Stimulated activated CD8-positive, alpha-beta memory T cell treated with anti-CD3 and anti-CD28 coated beads, Interleukin-15, amount 100 ng/mL, for 48 hours (primary cell): ENCODE data around the gene CXorf58.

Source experiments
- DNase-seq, 2 donors: peaks; one replicate each; pipeline ENCODE4 v3.0.0-alpha.2; 2020; ENCODE audit warnings: low read depth in 2 of 2

CXorf58 gene

GRCh38 chrX:23900220-23900797 is 7.5 kb upstream of the CXorf58 start:
- DNase-seq: no peak

DNA sequence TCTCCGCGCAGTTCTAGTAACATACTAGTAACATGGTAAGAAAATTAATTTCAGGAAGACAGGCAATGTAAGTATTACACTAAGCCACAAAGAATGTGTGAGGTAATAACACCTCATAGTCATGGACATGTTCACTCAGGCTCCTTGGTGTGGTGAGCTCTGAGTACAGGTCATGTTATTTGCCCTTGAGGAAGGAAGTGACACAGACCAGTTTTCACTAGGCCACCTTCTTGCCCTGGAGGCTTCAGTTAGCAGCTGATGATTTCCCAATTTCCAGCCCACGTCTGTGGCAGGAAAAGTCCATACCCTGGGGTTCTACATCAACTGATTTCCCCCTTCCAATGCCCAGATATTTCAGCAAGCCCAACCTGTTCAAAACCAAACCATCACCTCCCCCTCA is 6.7 kb upstream of the CXorf58 start:
- no peak for DNase-seq

- no peak for DNase-seq
Observed at GRCh38 chrX:23901805-23902204, 6.0 kb upstream of the CXorf58 start.

DNA sequence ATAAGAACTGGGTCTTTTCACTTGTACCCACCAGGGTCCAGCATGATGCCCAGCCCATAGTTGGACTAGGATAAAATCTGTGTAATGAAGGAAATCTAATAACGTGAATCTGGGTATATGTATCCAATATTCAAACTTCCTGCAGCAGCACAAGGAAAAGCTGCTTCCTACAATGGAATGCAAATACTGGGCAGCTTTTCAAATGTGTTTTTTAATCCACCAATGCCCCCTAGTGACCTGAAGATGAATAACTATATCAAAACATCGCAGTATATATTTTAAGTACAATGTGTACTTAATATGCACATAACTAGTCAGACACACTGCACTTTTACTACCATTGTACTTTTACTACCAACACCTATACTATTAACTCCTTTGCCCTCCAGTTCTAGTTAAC is 5.4 kb upstream of the CXorf58 start:
- no peak for DNase-seq

- DNase-seq: no peak
Observed at GRCh38 chrX:23904096-23904495, 3.7 kb upstream of the CXorf58 start.

DNA sequence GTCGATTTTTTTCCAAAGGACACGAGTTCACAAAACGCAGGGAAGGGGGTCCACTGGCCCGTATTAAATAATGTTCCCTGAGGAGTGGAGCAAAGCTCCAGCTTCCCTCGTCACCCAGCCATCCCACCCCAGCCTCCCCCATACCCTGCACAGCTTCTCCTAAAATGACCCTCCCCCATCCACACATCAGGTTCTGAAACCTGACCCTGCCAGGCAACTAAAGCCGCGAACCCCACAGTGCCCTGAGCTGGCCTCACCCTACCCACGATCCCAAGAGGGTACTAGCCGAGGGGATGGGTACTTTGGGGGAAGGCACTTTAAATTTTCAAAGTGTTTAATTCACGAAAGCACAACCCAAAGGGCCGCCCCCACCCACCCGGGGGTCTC is 702 bp upstream of the CXorf58 start:
- no peak for DNase-seq

DNA sequence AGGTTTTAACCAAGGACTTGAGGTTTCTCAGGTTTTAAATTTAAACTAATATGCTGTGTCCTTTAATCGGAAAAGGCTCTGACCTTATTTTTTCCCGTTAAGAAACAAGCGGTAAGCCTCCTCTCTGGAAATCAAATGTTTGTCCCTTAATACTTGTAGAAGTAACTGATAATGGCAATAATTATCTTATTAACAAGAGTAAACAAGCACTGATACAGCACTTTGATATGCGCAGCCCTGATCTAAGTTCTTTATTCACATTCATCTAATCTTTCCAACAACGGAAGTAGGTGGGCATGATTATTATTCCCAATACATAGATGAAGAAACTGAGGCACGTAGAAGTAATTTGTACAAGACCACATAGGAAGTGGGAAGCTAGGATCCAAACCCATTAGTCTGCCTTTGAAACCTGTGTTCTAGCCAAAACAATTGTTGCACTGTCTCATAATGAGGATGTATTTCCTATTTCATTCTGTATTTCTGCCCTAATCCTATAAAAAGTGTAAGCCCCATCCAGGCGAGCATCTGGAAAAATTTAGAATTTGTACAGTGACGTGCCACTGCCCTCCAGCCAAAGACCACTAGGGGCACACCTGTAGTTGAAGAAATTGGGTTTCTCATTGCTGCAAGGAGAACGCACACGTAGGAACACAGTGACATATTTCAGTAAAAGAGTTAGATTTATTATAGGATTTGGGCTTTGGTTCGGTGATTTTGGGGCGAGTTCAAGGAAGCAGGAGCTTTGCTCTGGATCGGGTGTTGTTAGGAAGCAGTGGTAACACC is 606 bp downstream of the CXorf58 start:
- no peak for DNase-seq

DNA sequence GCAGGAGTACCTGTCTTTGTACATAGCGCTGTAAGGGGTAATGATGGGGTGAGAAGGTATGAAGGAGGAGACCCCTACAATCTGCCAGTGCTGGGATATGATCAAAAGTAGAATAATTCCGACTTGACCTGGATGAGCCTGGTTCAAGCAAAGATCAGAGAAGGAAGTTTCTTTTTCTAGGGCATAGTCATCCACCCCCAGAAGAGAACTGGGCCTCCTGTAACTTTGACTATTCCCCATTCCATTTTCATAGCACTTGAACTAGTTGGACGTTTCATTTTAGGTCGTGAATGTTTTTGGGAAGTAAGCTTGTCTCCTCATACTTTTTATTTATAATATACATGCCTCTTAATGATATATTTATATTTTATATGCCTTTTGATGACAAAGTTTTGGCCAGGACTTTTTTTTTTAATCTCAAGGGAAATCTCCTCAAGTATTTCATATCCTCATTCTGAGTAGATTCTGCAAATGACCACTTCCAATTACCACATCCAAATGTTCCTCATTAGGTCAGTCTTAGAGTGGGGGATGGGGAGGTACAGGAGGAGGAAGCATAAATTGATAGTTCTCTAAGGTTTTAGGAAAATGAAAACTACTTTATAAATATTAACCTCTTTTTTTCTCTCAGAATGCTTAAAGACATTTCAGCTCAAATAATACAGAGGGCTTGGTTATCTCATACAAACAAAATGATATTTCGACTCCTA is 3.5 kb downstream of the CXorf58 start:
- DNase-seq: no peak

DNA sequence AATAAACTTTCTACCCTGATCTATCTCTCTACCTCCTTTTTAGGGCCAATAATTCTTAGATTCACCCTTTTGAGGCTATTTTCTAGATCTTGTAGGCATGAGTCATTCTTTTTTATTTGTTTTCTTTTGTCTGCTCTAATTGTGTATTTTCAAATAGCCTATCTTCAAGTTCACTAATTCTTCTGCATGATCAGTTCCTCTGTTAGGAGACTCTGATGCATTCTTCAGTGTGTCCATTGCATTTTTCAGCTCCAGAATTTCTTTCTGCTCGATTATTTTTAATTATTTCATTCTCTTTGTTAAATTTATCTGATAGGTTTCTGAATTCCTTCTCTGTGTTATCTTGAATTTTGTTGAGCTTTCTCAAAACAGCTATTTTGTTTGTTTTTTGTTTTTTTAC is 11.3 kb downstream of the CXorf58 start:
- DNase-seq: no peak

DNA sequence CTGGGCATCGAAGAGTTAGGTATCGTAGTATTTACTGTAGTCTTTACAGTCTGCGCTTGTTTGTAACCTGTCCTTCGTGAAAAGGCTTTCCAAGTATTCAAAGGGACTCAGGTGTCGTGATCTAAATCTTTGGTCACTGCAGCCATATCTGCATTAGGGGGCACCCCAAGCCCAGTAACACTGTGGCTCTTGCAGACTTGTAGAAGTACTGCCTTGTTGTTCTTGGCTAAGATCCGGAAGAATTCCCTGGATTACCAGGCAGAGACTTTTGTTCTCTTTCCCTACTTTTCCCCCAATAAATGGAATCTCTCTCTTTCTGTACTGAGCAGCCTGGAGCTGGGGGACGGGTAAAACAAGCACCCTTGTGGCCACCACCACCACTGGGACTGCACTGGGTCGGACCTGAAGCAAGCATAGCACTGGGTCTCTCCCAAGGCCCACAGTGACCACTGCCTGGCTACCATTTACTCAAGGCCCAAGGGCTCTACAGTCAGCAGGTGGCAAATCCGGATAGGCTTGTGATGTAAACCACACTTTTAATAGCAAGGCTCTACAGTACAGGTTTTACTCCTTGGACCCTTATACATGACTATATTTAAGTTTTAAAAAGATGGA is 12.0 kb downstream of the CXorf58 start:
- DNase-seq: no peak

GRCh38 chrX:23926015-23926414 is 18.2 kb downstream of the CXorf58 start:
- DNase-seq: no peak

DNA sequence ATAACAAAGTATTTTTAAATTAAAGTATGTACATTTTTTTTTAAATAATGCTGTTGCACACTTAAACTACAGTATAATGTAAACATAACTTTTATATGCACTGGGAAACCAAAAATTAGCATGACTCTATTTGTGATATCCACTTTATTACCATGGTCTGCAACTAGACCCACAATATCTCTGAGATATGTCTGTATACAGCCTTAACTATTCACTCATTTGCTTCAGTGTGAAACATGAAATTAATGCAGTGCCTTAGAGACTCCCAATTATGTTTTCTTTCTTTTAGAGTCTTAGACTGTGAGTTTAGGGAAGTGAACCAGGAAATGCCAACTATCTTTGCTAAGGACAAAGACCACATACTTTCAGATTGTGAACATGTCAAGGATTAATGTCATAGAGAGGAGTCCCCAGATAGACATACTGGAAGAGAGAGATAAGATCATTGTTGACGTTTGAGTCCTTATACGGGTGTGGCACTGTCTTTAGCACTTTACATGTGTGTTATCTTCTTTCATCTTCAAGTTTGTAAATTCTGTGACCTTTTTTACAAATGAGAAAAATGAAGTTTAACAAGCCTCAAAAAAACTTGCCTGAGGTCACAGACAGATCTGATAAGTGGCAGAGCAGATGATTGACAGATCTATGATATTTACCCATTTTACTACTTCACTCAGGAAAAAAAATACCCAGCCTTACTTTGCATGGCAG is 23.2 kb downstream of the CXorf58 start:
- no peak for DNase-seq

DNA sequence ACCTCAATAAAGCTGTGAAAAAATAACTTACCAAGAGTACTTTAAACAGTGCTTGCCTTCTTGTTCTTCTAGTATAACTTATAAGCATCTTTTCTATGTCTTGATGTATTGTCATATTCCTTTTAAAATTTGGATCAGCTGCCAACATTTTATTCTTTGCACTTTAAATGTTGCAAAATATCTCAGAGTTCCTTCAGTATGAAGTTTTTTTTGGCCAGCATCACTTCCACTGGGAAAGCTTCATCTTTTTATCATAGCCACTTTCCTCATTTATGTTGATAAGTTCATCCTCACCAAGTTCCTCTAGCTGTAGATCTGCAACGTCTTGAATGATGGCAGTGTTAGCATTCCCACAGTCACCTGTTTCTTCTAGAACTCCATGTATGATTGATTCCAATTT is 24.2 kb downstream of the CXorf58 start:
- DNase-seq: no peak

GRCh38 chrX:23935106-23935505 is 27.3 kb downstream of the CXorf58 start:
- DNase-seq: no peak

DNA sequence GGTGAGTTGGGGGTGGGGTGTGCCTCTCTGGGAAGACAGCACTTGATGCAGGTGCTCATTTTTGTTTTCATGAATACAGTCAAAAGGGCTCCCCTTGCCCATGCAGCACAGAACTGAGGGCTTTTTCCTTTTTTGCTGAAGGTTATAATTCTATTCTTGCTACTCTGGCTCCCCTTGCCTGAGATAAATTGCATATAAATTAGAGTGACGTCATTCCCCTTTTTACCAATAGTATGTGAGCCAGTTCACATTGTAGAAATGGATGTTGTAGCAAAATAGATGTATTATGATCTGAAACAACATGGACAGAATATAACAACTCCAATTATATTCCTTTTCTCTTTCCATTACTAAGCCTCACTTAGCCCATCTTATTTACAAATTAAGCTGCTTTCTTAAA is 28.4 kb downstream of the CXorf58 start:
- DNase-seq: no peak

DNA sequence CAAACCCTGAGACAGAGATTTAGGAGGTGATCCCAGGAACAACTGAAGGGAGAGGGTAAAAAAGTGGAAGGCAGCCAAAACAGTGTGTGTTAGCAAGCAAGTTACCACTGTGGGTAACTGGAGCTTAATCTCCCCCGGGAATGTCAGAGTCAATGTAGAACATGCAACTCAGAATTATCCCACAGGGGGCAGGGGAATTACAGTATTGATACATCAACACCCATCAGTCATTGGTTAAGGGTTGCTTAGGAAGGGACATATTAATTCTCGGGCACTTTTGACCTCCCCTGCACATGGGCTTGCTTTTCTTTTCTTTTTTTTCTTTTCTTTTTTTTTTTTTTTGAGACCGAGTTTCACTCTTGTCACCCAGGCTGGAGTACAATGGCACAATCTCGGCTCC is 29.3 kb downstream of the CXorf58 start:
- DNase-seq: no peak

- DNase-seq: no peak
Observed at GRCh38 chrX:23938690-23939089, 30.9 kb downstream of the CXorf58 start.

DNA sequence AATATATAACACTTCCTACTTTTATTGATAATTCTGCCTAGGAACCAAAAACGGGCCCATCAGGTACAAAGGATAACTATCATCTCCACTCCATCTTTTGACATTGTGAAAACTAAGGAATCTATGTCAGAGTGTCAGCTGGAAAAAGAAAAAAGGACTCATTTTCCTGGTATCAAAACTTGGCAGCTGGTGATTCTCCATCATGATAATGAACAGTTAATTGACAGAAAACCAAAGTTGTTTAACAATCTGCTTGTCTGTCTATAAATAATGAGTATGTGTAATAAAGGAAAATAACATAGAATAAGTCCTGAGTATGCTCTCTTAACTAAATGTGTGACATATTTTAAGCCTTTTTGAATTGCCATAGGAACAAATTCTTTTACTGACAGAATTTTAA is 31.4 kb downstream of the CXorf58 start:
- no peak for DNase-seq

GRCh38 chrX:23944234-23944633 is 36.4 kb downstream of the CXorf58 start:
- no peak for DNase-seq

DNA sequence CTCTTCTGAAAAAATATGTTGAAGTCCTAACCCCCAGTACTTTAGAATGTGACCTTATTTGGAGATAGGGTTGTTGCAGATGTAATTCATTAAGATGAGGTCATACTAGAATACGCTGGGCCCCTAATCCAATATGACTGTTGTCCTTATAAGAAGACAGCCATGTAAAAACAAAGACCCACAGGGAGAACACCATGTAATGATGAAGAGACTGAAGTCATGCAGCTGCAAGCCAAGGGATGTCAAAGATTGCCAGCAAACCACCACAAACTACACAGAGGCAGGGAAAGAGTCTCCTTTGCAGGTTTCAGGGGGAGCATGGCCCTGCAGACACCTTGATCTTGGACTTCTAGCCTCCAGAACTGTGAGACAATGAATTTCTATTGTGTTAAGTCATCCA is 37.4 kb downstream of the CXorf58 start:
- no peak for DNase-seq

- DNase-seq: no peak
Observed at GRCh38 chrX:23952391-23952790, 44.6 kb downstream of the CXorf58 start.
